GM12873 (cell line): ENCODE data around the gene BEGAIN.

Source experiments
- CTCF ChIP-seq: IDR thresholded peaks from 2 replicates; pipeline ENCODE4 v1.5.1; 2012; ENCODE audit warnings: low read depth, mild to moderate bottlenecking, moderate library complexity, low read length, control low read depth; ENCODE audit not compliant: insufficient read depth; ENCODE audit errors: missing control alignments

The BEGAIN gene

GRCh38 chr14:100577321-100577985 lies 9.8 kb downstream of the BEGAIN start:
- TF ChIP-seq CTCF: no peak

- no peak for TF ChIP-seq CTCF
These were observed 10.8 kb downstream of the BEGAIN start for GRCh38 chr14:100576091-100577085.

- TF ChIP-seq CTCF: no peak
These were observed 11.8 kb downstream of the BEGAIN start for GRCh38 chr14:100575266-100575995.

GRCh38 chr14:100574642-100575031 lies 12.6 kb downstream of the BEGAIN start:
- TF ChIP-seq CTCF: no peak

- no peak for TF ChIP-seq CTCF
These were observed 13.2 kb downstream of the BEGAIN start for GRCh38 chr14:100573757-100574641.

GRCh38 chr14:100573002-100573756 lies 14.0 kb downstream of the BEGAIN start:
- TF ChIP-seq CTCF: no peak
